Esophagus squamous epithelium (tissue), 4 donors: ENCODE results near the gene ADARB2.

Experiments
- POLR2A ChIP-seq, 4 donors: fragments of 450-650 bp; IDR thresholded peaks; one replicate each; pipeline ENCODE4 v1.6.1; 2017; ENCODE audit warnings: antibody characterized with exemption in 4 of 4, mild to moderate bottlenecking in 4 of 4, moderate library complexity in 3 of 4
- TF ChIP-seq, protein P1 (sequence below), 6 experiments: fragments of 450-650 bp in 4 of 6; fragments of 200-600 bp in 2 of 6; sonication (generic) in 2 of 6; IDR thresholded peaks; one replicate each; pipeline ENCODE4 v1.5.1; 2016 to 2019; ENCODE audit warnings: antibody characterized with exemption in 6 of 6, mild to moderate bottlenecking in 4 of 6, moderate library complexity in 4 of 6

DNA sequence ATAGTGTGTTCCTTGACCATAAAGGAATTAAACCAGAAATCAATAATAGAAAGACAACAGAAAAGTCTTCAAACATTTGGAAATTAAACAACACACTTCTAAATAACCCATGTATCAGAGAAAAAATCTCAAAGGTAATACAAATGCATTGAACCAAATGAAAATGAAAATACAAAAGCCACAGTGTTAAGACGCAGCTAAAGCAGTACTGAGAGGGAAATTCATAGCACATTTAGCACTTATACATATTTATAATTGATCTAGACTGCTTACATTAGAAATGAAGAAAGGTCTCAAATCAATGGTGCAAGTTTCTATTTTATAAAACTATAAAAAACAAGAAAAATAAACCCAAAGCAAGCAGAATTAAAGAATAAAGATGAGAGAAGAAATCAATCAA lies 306.1 kb downstream of the ADARB2 start:
- TF ChIP-seq POLR2A (IDR thresholded peaks at IDR 0.05) = no peak
- TF ChIP-seq, protein P1, sequence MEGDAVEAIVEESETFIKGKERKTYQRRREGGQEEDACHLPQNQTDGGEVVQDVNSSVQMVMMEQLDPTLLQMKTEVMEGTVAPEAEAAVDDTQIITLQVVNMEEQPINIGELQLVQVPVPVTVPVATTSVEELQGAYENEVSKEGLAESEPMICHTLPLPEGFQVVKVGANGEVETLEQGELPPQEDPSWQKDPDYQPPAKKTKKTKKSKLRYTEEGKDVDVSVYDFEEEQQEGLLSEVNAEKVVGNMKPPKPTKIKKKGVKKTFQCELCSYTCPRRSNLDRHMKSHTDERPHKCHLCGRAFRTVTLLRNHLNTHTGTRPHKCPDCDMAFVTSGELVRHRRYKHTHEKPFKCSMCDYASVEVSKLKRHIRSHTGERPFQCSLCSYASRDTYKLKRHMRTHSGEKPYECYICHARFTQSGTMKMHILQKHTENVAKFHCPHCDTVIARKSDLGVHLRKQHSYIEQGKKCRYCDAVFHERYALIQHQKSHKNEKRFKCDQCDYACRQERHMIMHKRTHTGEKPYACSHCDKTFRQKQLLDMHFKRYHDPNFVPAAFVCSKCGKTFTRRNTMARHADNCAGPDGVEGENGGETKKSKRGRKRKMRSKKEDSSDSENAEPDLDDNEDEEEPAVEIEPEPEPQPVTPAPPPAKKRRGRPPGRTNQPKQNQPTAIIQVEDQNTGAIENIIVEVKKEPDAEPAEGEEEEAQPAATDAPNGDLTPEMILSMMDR (IDR thresholded peaks at IDR 0.05) = no peak
